GM10266 (cell line): ENCODE results near the gene NRG3.

ENCODE experiments used
- DNase-seq: peaks from one replicate; pipeline ENCODE4 v3.0.0; 2012; ENCODE audit errors: extremely low spot score
- CTCF ChIP-seq: IDR thresholded peaks from 2 replicates; pipeline ENCODE4 v1.5.1; 2012; ENCODE audit warnings: mild to moderate bottlenecking, low read depth; ENCODE audit not compliant: control insufficient read depth, insufficient read depth; ENCODE audit errors: missing control alignments

NRG3 gene

DNA sequence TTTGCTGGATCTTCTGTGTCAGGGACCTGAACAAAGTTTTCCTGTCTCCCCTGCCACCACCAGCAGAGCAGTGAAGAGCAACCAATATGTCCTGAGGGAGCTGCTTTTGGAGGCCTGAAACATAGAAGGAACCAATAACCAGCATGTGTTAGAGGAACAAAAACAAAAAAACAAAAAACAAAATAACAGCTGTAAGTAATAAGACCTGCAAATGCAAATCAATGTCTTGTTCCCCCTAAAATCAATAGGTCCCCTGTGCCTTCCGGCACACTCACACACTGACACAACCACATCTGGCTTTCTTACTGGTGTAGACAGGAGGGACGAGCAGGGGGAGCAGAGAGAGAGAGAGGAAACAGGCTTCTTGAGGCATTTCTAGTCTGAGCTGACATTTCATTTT is 94.1 kb downstream of the NRG3 start:
- TF ChIP-seq CTCF, result no peak
- no peak for DNase-seq

DNA sequence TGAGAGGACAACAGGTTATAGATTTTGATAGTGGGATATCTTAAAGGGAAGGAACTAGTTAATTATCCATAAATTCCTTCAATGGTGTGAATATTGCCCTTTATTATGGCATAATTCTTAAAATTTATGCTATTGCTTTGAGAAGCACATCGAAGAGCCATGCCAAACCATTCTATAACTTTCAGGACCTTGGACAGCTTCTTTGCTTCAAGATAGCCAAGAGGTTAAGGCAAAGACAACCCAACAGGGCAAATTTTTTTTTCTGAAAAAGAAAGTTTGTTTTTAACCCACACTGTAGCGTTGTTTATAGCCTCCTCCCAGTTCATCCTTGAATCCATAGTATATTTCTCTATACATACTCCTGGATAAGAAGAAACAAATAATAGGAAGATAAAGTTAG is 103.2 kb downstream of the NRG3 start:
- TF ChIP-seq CTCF, result no peak
- no peak for DNase-seq

- no peak for DNase-seq
- no peak for TF ChIP-seq CTCF
Measured at GRCh38 chr10:81981724-81982123, 106.7 kb downstream of the NRG3 start.

- DNase-seq, result no peak
- TF ChIP-seq CTCF, result no peak
Measured at GRCh38 chr10:81984428-81984827, 109.4 kb downstream of the NRG3 start.

DNA sequence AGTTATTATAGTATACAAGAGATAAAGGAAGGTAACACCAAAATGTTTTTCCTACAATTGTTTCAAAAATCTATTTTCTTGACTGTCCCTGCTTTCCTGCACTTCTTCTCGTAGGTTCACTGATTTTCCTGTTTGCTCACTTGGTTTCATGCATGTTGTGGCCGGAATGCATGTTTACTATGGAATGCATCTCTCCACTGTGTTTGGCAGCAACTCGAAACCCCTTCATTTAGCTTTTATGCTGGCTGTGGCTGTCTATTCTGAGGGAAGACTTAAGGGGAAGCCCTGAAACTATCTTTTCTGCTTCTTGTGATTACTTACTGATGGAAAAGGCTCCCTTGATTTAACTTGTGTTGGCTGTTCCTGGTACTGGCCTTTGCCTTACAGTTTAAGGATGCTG is 120.3 kb downstream of the NRG3 start:
- no peak for DNase-seq
- TF ChIP-seq CTCF, result no peak

DNA sequence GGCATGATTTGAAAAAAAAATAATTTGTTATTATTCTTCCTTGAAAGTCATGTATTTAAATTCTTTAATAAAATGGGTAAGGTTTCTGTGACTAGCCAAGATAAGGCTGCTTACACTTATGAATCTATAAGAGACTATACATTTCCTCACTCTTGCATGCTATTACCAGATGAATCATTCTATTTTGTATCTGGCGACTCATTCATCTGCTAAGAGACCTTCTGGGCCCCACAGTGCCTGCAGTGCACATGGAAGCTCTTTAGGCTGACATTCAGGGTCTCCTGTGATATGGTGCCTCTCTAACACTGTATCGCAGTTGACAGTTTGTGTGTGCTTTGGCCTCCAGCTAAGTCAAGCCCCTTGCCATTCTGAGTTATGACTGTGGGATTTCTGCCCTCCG is 121.9 kb downstream of the NRG3 start:
- TF ChIP-seq CTCF, result no peak

DNA sequence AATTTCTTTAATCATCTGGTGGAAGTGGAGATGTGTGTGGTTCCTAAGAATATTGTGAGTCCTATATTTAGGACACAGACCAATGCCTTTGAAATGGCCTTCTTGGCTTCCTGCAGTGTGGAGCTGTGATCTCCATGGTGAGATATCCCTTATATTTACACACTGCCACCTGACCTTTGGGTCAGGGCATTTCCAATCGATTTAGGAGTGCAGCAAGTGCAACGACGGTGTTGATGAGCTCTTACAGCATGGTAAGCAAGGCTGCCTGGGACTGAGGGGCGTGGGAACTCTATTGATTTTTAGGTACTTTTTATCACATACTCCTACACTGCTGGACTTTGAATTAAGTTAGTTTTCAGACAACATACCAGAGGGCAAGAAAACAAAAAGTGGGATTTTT is 146.0 kb downstream of the NRG3 start:
- no peak for TF ChIP-seq CTCF
- no peak for DNase-seq

More for the DNA sequence above, 121.9 kb downstream of the NRG3 start:
- DNase-seq, result no peak

GRCh38 chr10:82027711-82028110 is 152.7 kb downstream of the NRG3 start:
- no peak for TF ChIP-seq CTCF
- DNase-seq, result no peak
